KMS-11 (cell line): ENCODE data around the gene TFDP2.

Experiments
- H2AFZ ChIP-seq: fragments of 200-600 bp; sonication (generic); 2 replicates; pipeline ENCODE4 v1.6.1; 2016; ENCODE audit warnings: antibody characterized with exemption, mixed run types, low read depth
- H3K27ac ChIP-seq: fragments of 200-600 bp; sonication (generic); 2 replicates; pipeline ENCODE4 v1.6.1; 2016; ENCODE audit warnings: mild to moderate bottlenecking, mixed run types
- H3K27me3 ChIP-seq: fragments of 200-600 bp; sonication (generic); 2 replicates; pipeline ENCODE4 v1.6.1; 2017; ENCODE audit warnings: mild to moderate bottlenecking, low read depth, mixed run types, moderate library complexity; ENCODE audit not compliant: insufficient read depth
- H3K36me3 ChIP-seq: fragments of 200-600 bp; sonication (generic); 2 replicates; pipeline ENCODE4 v1.6.1; 2017; ENCODE audit warnings: mild to moderate bottlenecking, mixed run types; ENCODE audit not compliant: insufficient read depth
- H3K4me1 ChIP-seq: fragments of 200-600 bp; sonication (generic); 2 replicates; pipeline ENCODE4 v1.6.1; 2016; ENCODE audit warnings: mild to moderate bottlenecking, low read depth, mixed run types; ENCODE audit not compliant: poor library complexity, severe bottlenecking
- H3K4me2 ChIP-seq: fragments of 200-600 bp; sonication (generic); 2 replicates; pipeline ENCODE4 v1.7.0; 2016; ENCODE audit warnings: mild to moderate bottlenecking, mixed run types
- H3K4me3 ChIP-seq: fragments of 200-600 bp; sonication (generic); IDR thresholded peaks from 2 replicates; pipeline ENCODE4 v1.6.1; 2017; ENCODE audit warnings: low read depth, low read length, mixed read lengths; ENCODE audit not compliant: insufficient read depth
- H3K79me2 ChIP-seq: fragments of 200-600 bp; sonication (generic); 2 replicates; pipeline ENCODE4 v1.6.1; 2016; ENCODE audit warnings: low read depth, mixed run types; ENCODE audit not compliant: insufficient read depth
- H3K9ac ChIP-seq: fragments of 200-600 bp; sonication (generic); 2 replicates; pipeline ENCODE4 v1.6.1; 2016; ENCODE audit warnings: mild to moderate bottlenecking, mixed run types
- H4K20me1 ChIP-seq: fragments of 200-600 bp; sonication (generic); 2 replicates; pipeline ENCODE4 v1.6.1; 2016; ENCODE audit warnings: mild to moderate bottlenecking, mixed run types; ENCODE audit not compliant: insufficient read depth
- CTCF ChIP-seq: fragments of 200-600 bp; sonication (generic); conservative IDR thresholded peaks from 2 replicates; pipeline ENCODE4 v1.6.1; 2017; ENCODE audit warnings: low read depth, mild to moderate bottlenecking, antibody characterized with exemption, low read length, moderate library complexity, mixed read lengths

TFDP2 gene

GRCh38 chr3:142022381-142022780, 127.0 kb downstream of the TFDP2 start:
- peaks cover 19% of the 10 kb centered on the region; the same call in 1 of the 2 replicates for H3K79me2 ChIP-seq
- peak overlapping the region; percentile 41 for H3K4me2 ChIP-seq
- H3K4me1 ChIP-seq: peaks cover 41% of the 10 kb centered on the region
- peak; percentile 68 for TF ChIP-seq CTCF
- H3K4me3 ChIP-seq: no peak overlapping the region
- H3K36me3 ChIP-seq: no peaks in the 10 kb centered on the region
- H3K27ac ChIP-seq: peak overlapping the region; percentile 21
- no peaks in the 10 kb centered on the region for H4K20me1 ChIP-seq
- 0 out of 2 replicates have a peak overlapping the region, but pooled peaks have one; percentile 3 for H2AFZ ChIP-seq
- no peak overlapping the region for H3K9ac ChIP-seq
- no peaks in the 10 kb centered on the region for H3K27me3 ChIP-seq

GRCh38 chr3:142021127-142021526, 128.2 kb downstream of the TFDP2 start:
- Histone ChIP-seq H3K27ac (no peak overlapping the region), H2AFZ (no peak overlapping the region), H3K9ac (no peak overlapping the region), H3K27me3 (no peaks in the 10 kb centered on the region), H3K79me2 (peaks cover 10% of the 10 kb centered on the region; the same call in 1 of the 2 replicates), H3K4me3 (no peak overlapping the region), H4K20me1 (no peaks in the 10 kb centered on the region), H3K4me1 (peaks cover 35% of the 10 kb centered on the region), H3K36me3 (no peaks in the 10 kb centered on the region), H3K4me2 (no peak overlapping the region)
- no peak for TF ChIP-seq CTCF

- Histone ChIP-seq H4K20me1 (no peaks in the 10 kb centered on the region), H3K27me3 (no peaks in the 10 kb centered on the region), H3K9ac (no peak overlapping the region), H2AFZ (no peak overlapping the region), H3K4me1 (peaks cover 35% of the 10 kb centered on the region), H3K4me2 (peak overlapping the region; percentile 36), H3K79me2 (no peaks in the 10 kb centered on the region), H3K27ac (peak overlapping the region; percentile 33; the same call in 1 of the 2 replicates), H3K4me3 (no peak overlapping the region), H3K36me3 (no peaks in the 10 kb centered on the region)
- no peak for TF ChIP-seq CTCF
Measured at GRCh38 chr3:142019794-142020320, 129.5 kb downstream of the TFDP2 start.

- H3K79me2 ChIP-seq: peaks cover 2% of the 10 kb centered on the region; the same call in 1 of the 2 replicates
- H3K4me2 ChIP-seq: no peak overlapping the region
- H3K4me3 ChIP-seq: no peak overlapping the region
- no peak for TF ChIP-seq CTCF
- no peak overlapping the region for H3K27ac ChIP-seq
- no peak overlapping the region for H2AFZ ChIP-seq
- no peak overlapping the region for H3K9ac ChIP-seq
- no peaks in the 10 kb centered on the region for H3K4me1 ChIP-seq
- H3K27me3 ChIP-seq: no peaks in the 10 kb centered on the region
- no peaks in the 10 kb centered on the region for H4K20me1 ChIP-seq
- no peaks in the 10 kb centered on the region for H3K36me3 ChIP-seq
Measured at GRCh38 chr3:142013993-142014392, 135.4 kb downstream of the TFDP2 start.
